ENCODE results near the gene KRT26.

DNA sequence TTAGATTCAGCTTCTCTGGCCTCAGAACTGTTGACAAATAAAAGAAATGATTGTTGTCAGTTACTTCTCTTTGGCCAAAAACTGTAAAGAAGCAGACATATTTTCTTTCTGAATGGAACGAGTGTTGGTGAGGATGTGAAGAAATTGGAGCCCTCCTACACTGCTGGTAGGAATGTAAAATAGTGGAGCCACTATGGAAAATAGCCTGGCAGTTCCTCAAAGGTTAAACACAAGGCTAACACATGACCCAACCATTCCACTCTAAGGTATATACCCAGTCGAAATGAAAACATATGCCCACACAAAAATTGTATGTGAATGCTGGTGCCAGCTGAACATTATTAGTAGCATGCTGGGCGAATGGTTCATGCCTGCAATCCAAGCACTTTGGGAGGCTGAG is 54.2 kb downstream of the KRT26 start:
- TF ChIP-seq, protein P1, sequence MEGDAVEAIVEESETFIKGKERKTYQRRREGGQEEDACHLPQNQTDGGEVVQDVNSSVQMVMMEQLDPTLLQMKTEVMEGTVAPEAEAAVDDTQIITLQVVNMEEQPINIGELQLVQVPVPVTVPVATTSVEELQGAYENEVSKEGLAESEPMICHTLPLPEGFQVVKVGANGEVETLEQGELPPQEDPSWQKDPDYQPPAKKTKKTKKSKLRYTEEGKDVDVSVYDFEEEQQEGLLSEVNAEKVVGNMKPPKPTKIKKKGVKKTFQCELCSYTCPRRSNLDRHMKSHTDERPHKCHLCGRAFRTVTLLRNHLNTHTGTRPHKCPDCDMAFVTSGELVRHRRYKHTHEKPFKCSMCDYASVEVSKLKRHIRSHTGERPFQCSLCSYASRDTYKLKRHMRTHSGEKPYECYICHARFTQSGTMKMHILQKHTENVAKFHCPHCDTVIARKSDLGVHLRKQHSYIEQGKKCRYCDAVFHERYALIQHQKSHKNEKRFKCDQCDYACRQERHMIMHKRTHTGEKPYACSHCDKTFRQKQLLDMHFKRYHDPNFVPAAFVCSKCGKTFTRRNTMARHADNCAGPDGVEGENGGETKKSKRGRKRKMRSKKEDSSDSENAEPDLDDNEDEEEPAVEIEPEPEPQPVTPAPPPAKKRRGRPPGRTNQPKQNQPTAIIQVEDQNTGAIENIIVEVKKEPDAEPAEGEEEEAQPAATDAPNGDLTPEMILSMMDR (IDR thresholded peaks at IDR 0.05 in 2 of 3, conservative IDR thresholded peaks at IDR 0.05 in 1 of 3; ENCODE audit: control insufficient read depth in 2 of 3, extremely low read depth in 1 of 3, insufficient read depth in 1 of 3, low read depth in 3 of 3, low read length in 3 of 3), result no peak
- no peak for TF ChIP-seq CHD4 (IDR thresholded peaks at IDR 0.05)
- no peak for TF ChIP-seq ZNF217 (IDR thresholded peaks at IDR 0.05)
- no peak for TF ChIP-seq MYC (IDR thresholded peaks at IDR 0.05; ENCODE audit: insufficient read depth, insufficient read length, insufficient replicate concordance, low read length, severe bottlenecking)
- TF ChIP-seq BACH1 (IDR thresholded peaks at IDR 0.05; ENCODE audit: borderline replicate concordance), result no peak
- TF ChIP-seq SIN3A (IDR thresholded peaks at IDR 0.05; ENCODE audit: low read depth, low read length), result no peak
- TF ChIP-seq HDAC2 (IDR thresholded peaks at IDR 0.05), result no peak
- no peak for TF ChIP-seq RAD21 (IDR thresholded peaks at IDR 0.05; ENCODE audit: insufficient read depth, low read depth, low read length)
- no peak for TF ChIP-seq RAD51 (IDR thresholded peaks at IDR 0.05)
- TF ChIP-seq JUND (IDR thresholded peaks at IDR 0.05; ENCODE audit: low read depth, low read length), result no peak
- TF ChIP-seq POLR2A (IDR thresholded peaks at IDR 0.05; ENCODE audit: low read depth, low read length), result no peak

Data from GM12878 (cell line).